H1 (cell line): ENCODE data around the gene PLVAP. TPM values are rescaled to one million over a fixed set of nuclear protein-coding genes. Genes with fewer than 3 reads are reported as not detected.

Experiments
- CTCF ChIA-PET: fragments of 300-600 bp; sonication (Branson Sonifier 250); formaldehyde crosslinking; loops from one replicate; lab custom pipeline; 2021; ENCODE audit not compliant: partially characterized antibody; lab: Charles Lee
- POLR2A ChIA-PET: fragments of 300-600 bp; sonication (Branson Sonifier 250); formaldehyde crosslinking; loops from one replicate; lab custom pipeline; 2021; ENCODE audit warnings: inconsistent platforms; ENCODE audit not compliant: partially characterized antibody; lab: Charles Lee
- DNase-seq, 2 experiments: peaks; one replicate each; pipeline versions ENCODE4 v3.0.0 to v3.0.0-alpha.2; 2010 to 2022; ENCODE audit warnings: low spot score in 2 of 2, low read depth in 1 of 2, mixed read lengths in 1 of 2
- FAIRE-seq: peaks from 2 replicates; lab custom pipeline; 2011; peaks lifted over from hg19 to GRCh38; lab: Jason Lieb, UNC
- H2AFZ ChIP-seq: 2 replicates; pipeline ENCODE4 v1.8.1; 2012; ENCODE audit warnings: low read length, inconsistent platforms
- H2AK5ac ChIP-seq: 2 replicates; pipeline ENCODE4 v1.6.1; 2013; ENCODE audit warnings: low read depth, low read length
- H2BK120ac ChIP-seq: replicated peaks from 2 replicates; pipeline ENCODE3; 2013; ENCODE audit warnings: low read depth, low read length, inconsistent platforms
- H2BK12ac ChIP-seq: 2 replicates; pipeline ENCODE4 v1.6.1; 2013; ENCODE audit warnings: low read depth, low read length
- H2BK15ac ChIP-seq: 2 replicates; pipeline ENCODE4 v1.6.1; 2013; ENCODE audit warnings: low read length
- H2BK20ac ChIP-seq: 2 replicates; pipeline ENCODE4 v1.6.1; 2013; ENCODE audit warnings: low read length
- H2BK5ac ChIP-seq: 2 replicates; pipeline ENCODE4 v1.6.1; 2013; ENCODE audit warnings: low read depth, low read length
- H3K14ac ChIP-seq: 2 replicates; pipeline ENCODE4 v1.6.1; 2013; ENCODE audit warnings: inconsistent platforms; ENCODE audit not compliant: insufficient read length
- H3K18ac ChIP-seq: 2 replicates; pipeline ENCODE4 v1.6.1; 2013; ENCODE audit warnings: low read length; ENCODE audit errors: extremely low read depth
- H3K23ac ChIP-seq: 2 replicates; pipeline ENCODE4 v1.6.1; 2013; ENCODE audit warnings: inconsistent platforms; ENCODE audit not compliant: insufficient read length
- H3K23me2 ChIP-seq: 2 replicates; pipeline ENCODE4 v1.6.1; 2013; ENCODE audit warnings: low read depth, low read length
- H3K27ac ChIP-seq: 2 replicates; pipeline ENCODE4 v1.6.1; 2011; ENCODE audit warnings: low read depth, low read length, inconsistent platforms
- H3K27me3 ChIP-seq, 4 experiments: replicated peaks in 1 of 4; 1 replicate in 1 of 4; 2 replicates in 3 of 4; pipeline versions ENCODE4 v1.6.1 to v1.8.1; 2011 to 2013; ENCODE audit warnings: low read length in 3 of 4, mild to moderate bottlenecking in 3 of 4, inconsistent platforms in 2 of 4, mixed read lengths in 2 of 4, moderate library complexity in 1 of 4; ENCODE audit not compliant: control insufficient read depth in 3 of 4, insufficient read depth in 3 of 4; ENCODE audit errors: extremely low read depth in 1 of 4
- H3K36me3 ChIP-seq, 4 experiments: 2 replicates each; pipeline versions ENCODE4 v1.6.1 to v1.8.1; 2011 to 2013; ENCODE audit warnings: mild to moderate bottlenecking in 4 of 4, low read length in 3 of 4, moderate library complexity in 2 of 4, control low read depth in 1 of 4, inconsistent platforms in 1 of 4; ENCODE audit not compliant: insufficient read depth in 4 of 4, control insufficient read depth in 2 of 4
- H3K4ac ChIP-seq: replicated peaks from 2 replicates; pipeline ENCODE3; 2013; ENCODE audit warnings: low read length, low read depth, mixed read lengths, inconsistent platforms; ENCODE audit not compliant: insufficient read length
- H3K4me1 ChIP-seq, 4 experiments: replicated peaks in 1 of 4; 1 replicate in 1 of 4; 2 replicates in 3 of 4; pipeline versions ENCODE4 v1.6.1 to v1.8.1; 2011 to 2013; ENCODE audit warnings: low read length in 3 of 4, inconsistent platforms in 2 of 4, mixed read lengths in 1 of 4; ENCODE audit not compliant: insufficient read depth in 4 of 4, control insufficient read depth in 3 of 4
- H3K4me2 ChIP-seq, 2 experiments: 2 replicates each; pipeline versions ENCODE4 v1.6.1 to v1.8.1; 2011 to 2013; ENCODE audit warnings: low read depth in 2 of 2, low read length in 2 of 2, control low read depth in 1 of 2, inconsistent platforms in 1 of 2, mild to moderate bottlenecking in 1 of 2; ENCODE audit not compliant: insufficient read depth in 1 of 2
- H3K4me3 ChIP-seq, 4 experiments: fragments of 200-600, 300-600 bp in 1 of 4; sonication (generic), shearing (Covaris generic), sonication (Bioruptor Twin) in 1 of 4; 2 replicates each; pipeline versions ENCODE4 v1.5.1 to v1.8.1; 2011 to 2016; ENCODE audit warnings: low read length in 4 of 4, low read depth in 3 of 4, control low read depth in 2 of 4, inconsistent platforms in 2 of 4, mild to moderate bottlenecking in 2 of 4, mixed read lengths in 1 of 4, moderate library complexity in 1 of 4; ENCODE audit not compliant: insufficient read depth in 2 of 4; ENCODE audit errors: extremely low read depth in 1 of 4
- H3K56ac ChIP-seq: replicated peaks from 2 replicates; pipeline ENCODE3; 2013; ENCODE audit warnings: low read depth, mild to moderate bottlenecking, mixed read lengths, low read length, inconsistent platforms; ENCODE audit not compliant: insufficient read length
- H3K79me1 ChIP-seq: 2 replicates; pipeline ENCODE4 v1.6.1; 2013; ENCODE audit warnings: low read depth, low read length, control low read depth
- H3K79me2 ChIP-seq, 2 experiments: 2 replicates each; pipeline versions ENCODE4 v1.6.1 to v1.8.1; 2012 to 2013; ENCODE audit warnings: low read length in 2 of 2, mild to moderate bottlenecking in 2 of 2, inconsistent platforms in 1 of 2; ENCODE audit not compliant: insufficient read depth in 2 of 2, control insufficient read depth in 1 of 2
- H3K9ac ChIP-seq, 4 experiments: replicated peaks in 1 of 4; 1 replicate in 1 of 4; 2 replicates in 3 of 4; pipeline versions ENCODE4 v1.6.1 to v1.8.1; 2011 to 2013; ENCODE audit warnings: low read depth in 3 of 4, low read length in 3 of 4, control low read depth in 2 of 4, mild to moderate bottlenecking in 2 of 4, moderate library complexity in 2 of 4, inconsistent platforms in 1 of 4; ENCODE audit errors: extremely low read depth in 1 of 4
- H3K9me3 ChIP-seq, 2 experiments: 2 replicates each; pipeline versions ENCODE4 v1.6.1 to v1.8.1; 2012 to 2013; ENCODE audit warnings: mild to moderate bottlenecking in 2 of 2, moderate library complexity in 2 of 2, control low read depth in 1 of 2, inconsistent platforms in 1 of 2, low read depth in 1 of 2, low read length in 1 of 2, mixed read lengths in 1 of 2; ENCODE audit not compliant: insufficient read depth in 2 of 2
- H4K20me1 ChIP-seq, 2 experiments: replicated peaks in 1 of 2; 2 replicates each; pipeline versions ENCODE3 to v1.8.1; 2011 to 2013; ENCODE audit warnings: inconsistent platforms in 2 of 2, low read length in 2 of 2, mild to moderate bottlenecking in 1 of 2; ENCODE audit not compliant: insufficient read depth in 2 of 2, control insufficient read depth in 1 of 2
- H4K5ac ChIP-seq: 2 replicates; pipeline ENCODE4 v1.6.1; 2013; ENCODE audit warnings: low read length, low read depth, mixed read lengths, inconsistent platforms; ENCODE audit not compliant: insufficient read length
- H4K8ac ChIP-seq: 2 replicates; pipeline ENCODE4 v1.8.0; 2013; ENCODE audit warnings: mild to moderate bottlenecking, moderate library complexity, low read length, inconsistent platforms; ENCODE audit not compliant: insufficient read depth; ENCODE audit errors: extremely low read depth
- H4K91ac ChIP-seq: replicated peaks from 2 replicates; pipeline ENCODE3; 2013; ENCODE audit warnings: low read length, mixed read lengths, inconsistent platforms; ENCODE audit not compliant: insufficient read length
- ASH2L ChIP-seq: fragments of 200-600, 300-600 bp; sonication (generic); IDR thresholded peaks from one replicate; pipeline ENCODE4 v1.7.1; 2017; ENCODE audit warnings: low read length
- EZH2 ChIP-seq: fragments of 200-600 bp; sonication (generic); IDR thresholded peaks from 2 replicates; pipeline ENCODE4 v1.7.1; 2012; ENCODE audit warnings: low read depth, mild to moderate bottlenecking, moderate library complexity, low read length, inconsistent platforms; ENCODE audit not compliant: severe bottlenecking
- KDM4A ChIP-seq: IDR thresholded peaks from one replicate; pipeline ENCODE4 v1.7.1; 2012; ENCODE audit warnings: low read depth, mild to moderate bottlenecking, moderate library complexity, low read length, inconsistent platforms; ENCODE audit not compliant: severe bottlenecking
- NRF1 ChIP-seq: IDR thresholded peaks from 2 replicates; pipeline ENCODE4 v1.6.1; 2011; ENCODE audit warnings: mild to moderate bottlenecking, low read depth, low read length, improper control_type of control experiment
- RBBP5 ChIP-seq: IDR thresholded peaks from 2 replicates; pipeline ENCODE4 v1.7.1; 2012; ENCODE audit warnings: low read depth, mild to moderate bottlenecking, inconsistent platforms, low read length, moderate library complexity, borderline replicate concordance
- RXRA ChIP-seq: IDR thresholded peaks from 2 replicates; pipeline ENCODE4 v1.6.1; 2011; ENCODE audit warnings: low read depth, mild to moderate bottlenecking, low read length, moderate library complexity; ENCODE audit not compliant: insufficient read depth
- TEAD4 ChIP-seq: IDR thresholded peaks from 2 replicates; pipeline ENCODE4 v1.6.1; 2012; ENCODE audit warnings: low read depth, low read length, inconsistent platforms, mixed read lengths
- WGBS, 2 experiments: shearing (Covaris generic) in 1 of 2; methylation state at CpG; one replicate each; pipeline versions ENCODE4 v1.1.6 to v1.1.7; 2013 to 2015; ENCODE audit warnings: low lambda C conversion rate in 2 of 2, mixed read lengths in 2 of 2, inconsistent platforms in 1 of 2, low coverage in 1 of 2, missing lambda C conversion rate in 1 of 2; ENCODE audit not compliant: insufficient replicate concordance in 2 of 2, insufficient coverage in 1 of 2, insufficient read length in 1 of 2; ENCODE audit errors: extremely low coverage in 1 of 2, missing lambda C conversion rate in 1 of 2; 5-methylcytosine and 5-hydroxymethylcytosine counted together
- polyA plus RNA-seq, 7 experiments: library from polyadenylated mRNA; depleted of rRNA in 3 of 7; stranded (reverse) in 5 of 7; unstranded in 2 of 7; fragments of >200 nt in 5 of 7; fragments of 200-250 nt in 2 of 7; gene quantifications; 1 replicate in 5 of 7; 2 replicates in 1 of 7; 4 replicates in 1 of 7; pipeline versions ENCODE4 v1.2.1 to v1.2.3, GENCODE V29; 2011 to 2013; ENCODE audit warnings: missing spikeins in 2 of 7, mixed read lengths in 2 of 7
- total RNA-seq: library from RNA; stranded (reverse); fragmentation: NEBNext Ultra II Directional; extraction: Animal tissue kit (Norgen Biotek cat#: 25700); gene quantifications from 2 replicates; pipeline ENCODE4 v1.2.1, GENCODE V29; 2021
- TF ChIP-seq, protein P1 (sequence below), 3 experiments: IDR thresholded peaks; 1 replicate in 2 of 3; 2 replicates in 1 of 3; pipeline versions ENCODE4 v1.5.1 to v1.6.1; 2011; ENCODE audit warnings: low read length in 3 of 3, mild to moderate bottlenecking in 3 of 3, inconsistent platforms in 2 of 3, low read depth in 1 of 3, moderate library complexity in 1 of 3; ENCODE audit not compliant: insufficient read depth in 1 of 3; ENCODE audit errors: control extremely low read depth in 1 of 3

Gene PLVAP
- total and polyA plus RNA-seq, 2 of the 8 experiments (the other 6 are each of a cell fraction or from before 2014, with no cell fraction given), result 0.32 TPM; not detected in 1

DNA sequence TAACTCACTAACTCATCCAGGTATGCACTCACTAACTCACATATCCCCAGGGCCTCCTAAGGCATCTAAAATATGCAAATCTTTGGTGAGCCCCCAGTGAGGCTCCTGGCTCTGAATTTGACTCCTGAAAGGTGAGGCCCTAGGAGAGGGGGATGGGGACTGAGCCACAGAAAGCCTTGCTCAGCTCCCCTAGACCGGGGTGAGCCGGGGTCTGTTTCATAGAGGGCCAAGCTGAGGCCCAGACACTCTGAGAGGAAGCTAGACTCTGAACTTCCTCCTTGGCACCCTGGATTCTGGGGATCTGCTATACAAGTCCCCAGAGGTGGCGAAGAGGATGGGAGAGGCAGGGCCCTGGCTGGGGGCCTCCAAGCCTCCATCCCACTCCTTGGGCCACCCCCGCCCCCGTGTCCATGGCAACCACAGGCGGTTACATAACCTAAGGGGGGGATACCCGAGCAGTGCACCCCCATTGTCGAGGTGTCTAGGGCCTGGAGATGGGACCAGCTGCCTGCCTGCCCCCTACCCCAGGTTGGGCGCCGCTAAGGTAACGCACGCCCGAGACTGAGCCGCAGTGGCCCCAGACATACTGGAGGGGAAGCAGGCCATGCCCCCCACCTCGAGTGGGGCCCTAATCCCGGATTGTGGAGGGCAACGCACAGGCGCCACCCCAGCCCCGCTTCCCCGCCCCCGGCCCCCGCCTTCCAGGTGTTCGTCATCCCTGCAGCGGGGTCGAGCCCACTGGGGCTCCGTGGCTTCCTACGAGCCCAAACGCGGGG, 74.6 kb downstream of the PLVAP start:
- Histone ChIP-seq H4K91ac (peak overlapping the region; percentile 88), H3K23ac (no peak overlapping the region), H3K27me3 (no peaks in the 10 kb centered on the region), H3K27ac (no peak overlapping the region), H2AFZ (no peak overlapping the region), H3K36me3 (peaks cover 0 to 16% (median 5%) of the 10 kb centered on the region in 4 experiments; a peak in 5 of 8 replicates), H3K18ac (peak overlapping the region; percentile 65), H3K79me1 (peaks cover 4% of the 10 kb centered on the region), H2AK5ac (no peak overlapping the region), H3K79me2 (peaks cover 0 to 4% of the 10 kb centered on the region in 2 experiments; a peak in 1 of 4 replicates), H3K9ac (peak overlapping the region; percentile 2 to 63 (median 49)), H4K5ac (peak overlapping the region; percentile 47), H3K4me1 (peaks cover 12 to 21% (median 14%) of the 10 kb centered on the region in 4 experiments), H2BK12ac (no peak overlapping the region), H3K56ac (no peak overlapping the region), H2BK20ac (no peak overlapping the region), H3K4ac (peak overlapping the region; percentile 75), H3K4me3 (peak overlapping the region; percentile 54 to 78 (median 58)), H3K23me2 (peaks cover 7% of the 10 kb centered on the region), H2BK15ac (no peak overlapping the region), H2BK5ac (no peak overlapping the region; the same call in 1 of the 2 replicates), H4K8ac (no peak overlapping the region), H3K14ac (no peak overlapping the region), H2BK120ac (no peak overlapping the region), H4K20me1 (peaks cover 1 to 8% of the 10 kb centered on the region in 2 experiments), H3K4me2 (peak overlapping the region; percentile 82 to 98), H3K9me3 (peaks cover 0 to 3% of the 10 kb centered on the region in 2 experiments; a peak in 1 of 4 replicates)
- ChIA-PET CTCF (interaction anchor here (0.8 to 3.0 kb wide), 3 partner anchors 10 to 97 kb away, joined by 3 to 29 read pairs (median 6); no protein-coding TSS in a partner anchor), POLR2A (interaction anchor here (0.6 to 18.5 kb wide), 6 partner anchors 11 to 99 kb away, joined by 3 to 329 read pairs (median 5); partner anchors contain the start of genes ANO8 and USHBP1)
- DNase-seq (peak in 1 of 2 experiments; percentile 73), FAIRE-seq (no peak)
- 11% methylated on average over 26 of the region's 29 CpGs; no CpG with 5 or more reads in 1 of the 2 experiments for WGBS, 2 experiments
- no peak for TF ChIP-seq TEAD4
- peak; percentile 21 for TF ChIP-seq KDM4A
- no peak for TF ChIP-seq EZH2
- TF ChIP-seq ASH2L, result no peak
- no peak for TF ChIP-seq NRF1
- TF ChIP-seq RXRA, result 0 out of 2 replicates have a peak, but pooled peaks have one; percentile 21
- TF ChIP-seq RBBP5, result peak; percentile 42; the same call in 1 of the 2 replicates
- TF ChIP-seq, protein P1, sequence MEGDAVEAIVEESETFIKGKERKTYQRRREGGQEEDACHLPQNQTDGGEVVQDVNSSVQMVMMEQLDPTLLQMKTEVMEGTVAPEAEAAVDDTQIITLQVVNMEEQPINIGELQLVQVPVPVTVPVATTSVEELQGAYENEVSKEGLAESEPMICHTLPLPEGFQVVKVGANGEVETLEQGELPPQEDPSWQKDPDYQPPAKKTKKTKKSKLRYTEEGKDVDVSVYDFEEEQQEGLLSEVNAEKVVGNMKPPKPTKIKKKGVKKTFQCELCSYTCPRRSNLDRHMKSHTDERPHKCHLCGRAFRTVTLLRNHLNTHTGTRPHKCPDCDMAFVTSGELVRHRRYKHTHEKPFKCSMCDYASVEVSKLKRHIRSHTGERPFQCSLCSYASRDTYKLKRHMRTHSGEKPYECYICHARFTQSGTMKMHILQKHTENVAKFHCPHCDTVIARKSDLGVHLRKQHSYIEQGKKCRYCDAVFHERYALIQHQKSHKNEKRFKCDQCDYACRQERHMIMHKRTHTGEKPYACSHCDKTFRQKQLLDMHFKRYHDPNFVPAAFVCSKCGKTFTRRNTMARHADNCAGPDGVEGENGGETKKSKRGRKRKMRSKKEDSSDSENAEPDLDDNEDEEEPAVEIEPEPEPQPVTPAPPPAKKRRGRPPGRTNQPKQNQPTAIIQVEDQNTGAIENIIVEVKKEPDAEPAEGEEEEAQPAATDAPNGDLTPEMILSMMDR (IDR thresholded peaks at IDR 0.05; ENCODE audit: control extremely low read depth in 1 of 3, insufficient read depth in 1 of 3, low read depth in 1 of 3, low read length in 3 of 3), result no peak
